Neuronal stem cell (in vitro differentiated cells): ENCODE measurements around the gene YIPF1.
A peak's percentile ranks its signal among the peaks of the same experiment; 100 is the strongest.

ENCODE experiments used
- DNase-seq: peaks from one replicate; pipeline ENCODE4 v3.0.0-alpha.2; 2013; ENCODE audit warnings: low spot score
- H2AFZ ChIP-seq: one replicate; pipeline ENCODE4 v1.6.1; 2013; ENCODE audit warnings: mild to moderate bottlenecking, low read length, inconsistent platforms
- H2AK5ac ChIP-seq: 2 replicates; pipeline ENCODE4 v1.6.1; 2013; ENCODE audit warnings: low read depth, mild to moderate bottlenecking, inconsistent platforms, low read length, moderate library complexity, mixed read lengths
- H2BK120ac ChIP-seq: 2 replicates; pipeline ENCODE4 v1.6.1; 2013; ENCODE audit warnings: low read depth, mild to moderate bottlenecking, inconsistent platforms, low read length, moderate library complexity, mixed read lengths
- H2BK12ac ChIP-seq: one replicate; pipeline ENCODE4 v1.6.1; 2013; ENCODE audit warnings: low read length, inconsistent platforms
- H2BK15ac ChIP-seq: 2 replicates; pipeline ENCODE4 v1.6.1; 2013; ENCODE audit warnings: mild to moderate bottlenecking, low read length, inconsistent platforms, mixed read lengths
- H2BK5ac ChIP-seq: one replicate; pipeline ENCODE4 v1.6.1; 2013; ENCODE audit warnings: inconsistent platforms, mild to moderate bottlenecking, low read length, moderate library complexity
- H3K14ac ChIP-seq: one replicate; pipeline ENCODE4 v1.6.1; 2013; ENCODE audit warnings: low read length, inconsistent platforms
- H3K18ac ChIP-seq: 2 replicates; pipeline ENCODE4 v1.6.1; 2013; ENCODE audit warnings: low read length, inconsistent platforms
- H3K23ac ChIP-seq: 2 replicates; pipeline ENCODE4 v1.6.1; 2013; ENCODE audit warnings: low read depth, mild to moderate bottlenecking, mixed read lengths, low read length, inconsistent platforms; ENCODE audit not compliant: poor library complexity
- H3K27ac ChIP-seq: replicated peaks from 3 replicates; pipeline ENCODE4 v1.5.1; 2013; ENCODE audit warnings: low read length, inconsistent platforms
- H3K27me3 ChIP-seq, 3 experiments: 2 replicates each; pipeline ENCODE4 v1.6.1; 2013; ENCODE audit warnings: low read length in 3 of 3, mild to moderate bottlenecking in 2 of 3, inconsistent platforms in 1 of 3, low read depth in 1 of 3, mixed read lengths in 1 of 3, moderate library complexity in 1 of 3; ENCODE audit not compliant: control insufficient read depth in 3 of 3, insufficient read depth in 3 of 3
- H3K36me3 ChIP-seq, 2 donors: replicated peaks in 1 of 2; 2 replicates each; pipeline ENCODE4 v1.6.1; 2013; ENCODE audit warnings: low read length in 2 of 2; ENCODE audit not compliant: control insufficient read depth in 2 of 2, insufficient read depth in 2 of 2
- H3K4ac ChIP-seq: 2 replicates; pipeline ENCODE4 v1.6.1; 2013; ENCODE audit warnings: inconsistent platforms, mild to moderate bottlenecking, low read length, moderate library complexity
- H3K4me1 ChIP-seq, 2 donors: 1 replicate in 1 of 2; 2 replicates in 1 of 2; pipeline ENCODE4 v1.6.1; 2013; ENCODE audit warnings: low read length in 2 of 2, low read depth in 1 of 2; ENCODE audit not compliant: control insufficient read depth in 2 of 2, insufficient read depth in 1 of 2
- H3K4me2 ChIP-seq: one replicate; pipeline ENCODE4 v1.6.1; 2013; ENCODE audit warnings: mild to moderate bottlenecking, low read length, inconsistent platforms; ENCODE audit not compliant: insufficient read depth, poor library complexity, severe bottlenecking
- H3K4me3 ChIP-seq, 2 donors: 2 replicates each; pipeline ENCODE4 v1.5.1; 2013; ENCODE audit warnings: low read length in 2 of 2, mild to moderate bottlenecking in 2 of 2, inconsistent platforms in 1 of 2, moderate library complexity in 1 of 2
- H3K79me1 ChIP-seq: one replicate; pipeline ENCODE4 v1.6.1; 2013; ENCODE audit warnings: low read depth, mild to moderate bottlenecking, inconsistent platforms, low read length, moderate library complexity
- H3K9ac ChIP-seq: one replicate; pipeline ENCODE4 v1.6.1; 2013; ENCODE audit warnings: mild to moderate bottlenecking, low read depth, low read length, inconsistent platforms; ENCODE audit not compliant: poor library complexity
- H3K9me3 ChIP-seq, 2 donors: replicated peaks in 1 of 2; 2 replicates each; pipeline versions ENCODE3 to v1.6.1; 2013; ENCODE audit warnings: low read length in 2 of 2, mild to moderate bottlenecking in 2 of 2, inconsistent platforms in 1 of 2, low read depth in 1 of 2, mixed read lengths in 1 of 2, moderate library complexity in 1 of 2; ENCODE audit not compliant: control insufficient read depth in 2 of 2, insufficient read depth in 1 of 2
- H4K8ac ChIP-seq: one replicate; pipeline ENCODE4 v1.6.1; 2013; ENCODE audit warnings: low read depth, mild to moderate bottlenecking, inconsistent platforms, low read length, moderate library complexity
- H4K91ac ChIP-seq: one replicate; pipeline ENCODE4 v1.6.1; 2013; ENCODE audit warnings: low read length, low read depth, mild to moderate bottlenecking, inconsistent platforms; ENCODE audit not compliant: poor library complexity
- WGBS, 2 donors: extraction: QIAGEN DNeasy Blood & Tissue Kit; methylation state at CpG; one replicate each; pipeline ENCODE4 v1.1.7; 2013; ENCODE audit warnings: missing lambda C conversion rate in 2 of 2, mixed read lengths in 1 of 2; ENCODE audit not compliant: insufficient read length in 2 of 2, insufficient replicate concordance in 1 of 2; ENCODE audit errors: extremely low coverage in 2 of 2; 5-methylcytosine and 5-hydroxymethylcytosine counted together

YIPF1 gene

GRCh38 chr1:53911442-53911841 is 21.8 kb upstream of the YIPF1 start:
- Histone ChIP-seq H4K91ac (no peak overlapping the region), H3K4me3 (no peak overlapping the region), H3K27me3 (no peaks in the 10 kb centered on the region), H3K79me1 (no peaks in the 10 kb centered on the region), H3K4me2 (no peak overlapping the region), H3K14ac (no peak overlapping the region), H2BK15ac (no peak overlapping the region), H3K27ac (no peak overlapping the region), H2AFZ (no peak overlapping the region), H3K4ac (no peak overlapping the region), H2BK120ac (no peak overlapping the region), H3K18ac (no peak overlapping the region), H3K36me3 (peaks cover 0 to 32% of the 10 kb centered on the region in 2 donors), H2AK5ac (no peak overlapping the region), H3K23ac (no peak overlapping the region), H3K4me1 (peaks cover 0 to 4% of the 10 kb centered on the region in 2 donors), H2BK5ac (no peak overlapping the region), H3K9ac (no peak overlapping the region), H2BK12ac (no peak overlapping the region), H3K9me3 (no peaks in the 10 kb centered on the region), H4K8ac (no peak overlapping the region)
- DNase-seq = no peak
- WGBS, 2 donors = no CpG with 5 or more reads among the region's 4 CpGs

- Histone ChIP-seq H2BK15ac (no peak overlapping the region), H3K4me2 (no peak overlapping the region), H2BK5ac (no peak overlapping the region), H3K27ac (no peak overlapping the region), H2BK120ac (no peak overlapping the region), H3K4ac (no peak overlapping the region), H4K8ac (no peak overlapping the region), H3K4me1 (peaks cover 0 to 4% of the 10 kb centered on the region in 2 donors), H3K36me3 (peaks cover 0 to 25% of the 10 kb centered on the region in 2 donors), H3K9ac (no peak overlapping the region), H3K9me3 (no peaks in the 10 kb centered on the region), H2AFZ (no peak overlapping the region), H3K14ac (no peak overlapping the region), H3K27me3 (no peaks in the 10 kb centered on the region), H3K23ac (no peak overlapping the region), H3K18ac (no peak overlapping the region), H3K79me1 (no peaks in the 10 kb centered on the region), H2AK5ac (no peak overlapping the region), H4K91ac (no peak overlapping the region), H3K4me3 (no peak overlapping the region), H2BK12ac (no peak overlapping the region)
- WGBS, 2 donors = no CpG with 5 or more reads among the region's 3 CpGs
- DNase-seq = no peak
Measured at GRCh38 chr1:53909946-53910345, 20.3 kb upstream of the YIPF1 start.

- WGBS, 2 donors = no CpG with 5 or more reads among the region's 4 CpGs
- no peak overlapping the region for H3K4me3 ChIP-seq
- H3K4me1 ChIP-seq = no peaks in the 10 kb centered on the region
- H3K18ac ChIP-seq = no peak overlapping the region
- H3K27me3 ChIP-seq = no peaks in the 10 kb centered on the region
- no peak overlapping the region for H3K14ac ChIP-seq
- H3K4ac ChIP-seq = no peak overlapping the region
- no peak overlapping the region for H3K23ac ChIP-seq
- H3K27ac ChIP-seq = no peak overlapping the region
- H2BK5ac ChIP-seq = no peak overlapping the region
- H3K79me1 ChIP-seq = no peaks in the 10 kb centered on the region
- H3K36me3 ChIP-seq = peaks cover 0 to 2% of the 10 kb centered on the region in 2 donors
- H3K4me2 ChIP-seq = no peak overlapping the region
- no peak overlapping the region for H2BK120ac ChIP-seq
- no peak for DNase-seq
- no peak overlapping the region for H4K8ac ChIP-seq
- no peak overlapping the region for H2BK12ac ChIP-seq
- H2AFZ ChIP-seq = no peak overlapping the region
- no peak overlapping the region for H2AK5ac ChIP-seq
- H2BK15ac ChIP-seq = no peak overlapping the region
- H4K91ac ChIP-seq = no peak overlapping the region
- no peaks in the 10 kb centered on the region for H3K9me3 ChIP-seq
- peak overlapping the region; percentile 14 for H3K9ac ChIP-seq
Measured at GRCh38 chr1:53906121-53906520, 16.5 kb upstream of the YIPF1 start.

GRCh38 chr1:53905509-53905908 is 15.9 kb upstream of the YIPF1 start:
- no peaks in the 10 kb centered on the region for H3K27me3 ChIP-seq
- no peak for DNase-seq
- no peak overlapping the region for H3K14ac ChIP-seq
- peaks cover 0 to 2% of the 10 kb centered on the region in 2 donors for H3K36me3 ChIP-seq
- no peak overlapping the region for H3K23ac ChIP-seq
- no peak overlapping the region for H2AK5ac ChIP-seq
- H2BK5ac ChIP-seq = no peak overlapping the region
- no peaks in the 10 kb centered on the region for H3K9me3 ChIP-seq
- H2AFZ ChIP-seq = no peak overlapping the region
- H4K91ac ChIP-seq = no peak overlapping the region
- no peak overlapping the region for H3K9ac ChIP-seq
- no peak overlapping the region for H3K4me3 ChIP-seq
- H2BK12ac ChIP-seq = no peak overlapping the region
- no peak overlapping the region for H3K27ac ChIP-seq
- no peak overlapping the region for H3K4ac ChIP-seq
- no peaks in the 10 kb centered on the region for H3K79me1 ChIP-seq
- H3K4me1 ChIP-seq = no peaks in the 10 kb centered on the region
- H2BK120ac ChIP-seq = no peak overlapping the region
- no peak overlapping the region for H2BK15ac ChIP-seq
- H3K18ac ChIP-seq = no peak overlapping the region
- no peak overlapping the region for H4K8ac ChIP-seq
- H3K4me2 ChIP-seq = no peak overlapping the region
- WGBS, 2 donors = no CpG with 5 or more reads among the region's 8 CpGs
